Peyer's patch (tissue), 4 donors: ENCODE data around the gene KCTD10. TPM values are rescaled to one million over a fixed set of nuclear protein-coding genes. Genes with fewer than 3 reads are reported as not detected.
"Not testable (repeated sequence)": the region's sequence is repeated elsewhere in the genome, so short reads cannot be mapped to it uniquely, and the experiment has no call there.

Experiments used
- DNase-seq, 3 donors: peaks; one replicate each; pipeline ENCODE4 v3.0.0-alpha.2; 2017 to 2019
- H3K27ac ChIP-seq, 4 donors: fragments of 200-600 bp; sonication (generic); one replicate each; pipeline ENCODE4 v1.5.1; 2016 to 2019
- H3K27me3 ChIP-seq, 2 donors: fragments of 200-600 bp; sonication (generic); one replicate each; pipeline ENCODE4 v1.5.1; 2019
- H3K36me3 ChIP-seq, 3 donors: fragments of 200-600 bp; sonication (generic); one replicate each; pipeline ENCODE4 v1.5.1; 2016 to 2019
- H3K4me1 ChIP-seq, 4 donors: fragments of 200-600 bp; sonication (generic); one replicate each; pipeline ENCODE4 v1.5.1; 2016 to 2019
- H3K4me3 ChIP-seq, 4 donors: fragments of 200-600 bp; sonication (generic); 1 replicate in 3 of 4; 2 replicates in 1 of 4; pipeline ENCODE4 v1.5.1; 2016 to 2019; ENCODE audit warnings: mild to moderate bottlenecking in 1 of 4
- H3K9me3 ChIP-seq, 4 donors: fragments of 200-600 bp; sonication (generic); one replicate each; pipeline ENCODE4 v1.5.1; 2016 to 2019; ENCODE audit warnings: mild to moderate bottlenecking in 1 of 4
- POLR2A ChIP-seq, 2 donors: fragments of 450-650 bp; IDR thresholded peaks; one replicate each; pipeline ENCODE4 v1.5.1; 2017; ENCODE audit warnings: antibody characterized with exemption in 2 of 2, mild to moderate bottlenecking in 2 of 2, moderate library complexity in 2 of 2
- total RNA-seq, 4 donors: library from RNA; depleted of rRNA; stranded (reverse); fragments of >200 nt; gene quantifications; one replicate each; pipeline ENCODE4 v1.1.0, GENCODE V29; 2016
- TF ChIP-seq, protein P1 (sequence below), 6 experiments: fragments of 450-650 bp in 4 of 6; fragments of 200-600 bp in 2 of 6; sonication (generic) in 1 of 6; IDR thresholded peaks; one replicate each; pipeline ENCODE4 v1.5.1; 2017 to 2019; ENCODE audit warnings: antibody characterized with exemption in 6 of 6, mild to moderate bottlenecking in 3 of 6, moderate library complexity in 1 of 6

KCTD10 gene
- total RNA-seq, 4 donors from 2014 or later: 18.4 to 53.6 (median 28.8) TPM

DNA sequence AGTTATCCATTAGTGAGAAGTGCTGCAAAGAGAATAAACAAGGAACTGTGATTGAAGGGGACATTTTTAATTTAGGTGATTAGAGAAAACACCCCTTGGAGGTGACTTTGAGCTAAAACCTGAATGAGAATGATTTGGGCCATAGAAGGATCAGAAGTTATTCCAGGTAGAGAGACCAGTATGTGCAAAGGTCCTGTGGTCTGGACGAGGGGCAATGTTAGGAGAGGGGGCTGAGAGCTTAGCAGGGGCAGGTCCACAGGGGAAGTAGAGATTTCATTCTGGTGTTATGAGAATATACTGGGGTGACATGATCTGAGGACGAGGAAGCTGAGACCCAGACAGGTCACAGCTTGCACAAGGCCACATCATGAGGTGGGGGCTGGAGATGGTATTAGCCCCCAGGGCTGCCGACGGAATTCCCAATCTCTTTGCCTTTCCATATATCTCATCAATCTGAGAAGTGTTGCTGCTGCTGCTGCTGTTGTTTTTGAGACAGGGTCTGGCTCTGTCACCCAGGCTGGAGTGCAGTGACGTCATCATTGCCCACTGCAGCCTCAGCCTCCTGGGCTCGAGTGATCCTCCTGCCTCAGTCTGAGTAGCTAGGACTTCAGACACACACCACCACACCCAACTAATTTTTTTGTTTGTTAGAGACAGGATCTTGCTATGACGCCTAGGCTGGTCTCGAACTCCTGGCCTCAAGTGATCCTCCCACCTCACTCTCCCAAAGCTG, 55.6 kb downstream of the KCTD10 start:
- Histone ChIP-seq H3K4me1 (no peaks in the 10 kb centered on the region), H3K36me3 (no peaks in the 10 kb centered on the region), H3K9me3 (no peaks in the 10 kb centered on the region), H3K27ac (no peak overlapping the region), H3K4me3 (no peak overlapping the region), H3K27me3 (no peaks in the 10 kb centered on the region)
- TF ChIP-seq POLR2A (IDR thresholded peaks at IDR 0.05): no peak
- TF ChIP-seq, protein P1, sequence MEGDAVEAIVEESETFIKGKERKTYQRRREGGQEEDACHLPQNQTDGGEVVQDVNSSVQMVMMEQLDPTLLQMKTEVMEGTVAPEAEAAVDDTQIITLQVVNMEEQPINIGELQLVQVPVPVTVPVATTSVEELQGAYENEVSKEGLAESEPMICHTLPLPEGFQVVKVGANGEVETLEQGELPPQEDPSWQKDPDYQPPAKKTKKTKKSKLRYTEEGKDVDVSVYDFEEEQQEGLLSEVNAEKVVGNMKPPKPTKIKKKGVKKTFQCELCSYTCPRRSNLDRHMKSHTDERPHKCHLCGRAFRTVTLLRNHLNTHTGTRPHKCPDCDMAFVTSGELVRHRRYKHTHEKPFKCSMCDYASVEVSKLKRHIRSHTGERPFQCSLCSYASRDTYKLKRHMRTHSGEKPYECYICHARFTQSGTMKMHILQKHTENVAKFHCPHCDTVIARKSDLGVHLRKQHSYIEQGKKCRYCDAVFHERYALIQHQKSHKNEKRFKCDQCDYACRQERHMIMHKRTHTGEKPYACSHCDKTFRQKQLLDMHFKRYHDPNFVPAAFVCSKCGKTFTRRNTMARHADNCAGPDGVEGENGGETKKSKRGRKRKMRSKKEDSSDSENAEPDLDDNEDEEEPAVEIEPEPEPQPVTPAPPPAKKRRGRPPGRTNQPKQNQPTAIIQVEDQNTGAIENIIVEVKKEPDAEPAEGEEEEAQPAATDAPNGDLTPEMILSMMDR (IDR thresholded peaks at IDR 0.05): no peak
- no peak for DNase-seq

DNA sequence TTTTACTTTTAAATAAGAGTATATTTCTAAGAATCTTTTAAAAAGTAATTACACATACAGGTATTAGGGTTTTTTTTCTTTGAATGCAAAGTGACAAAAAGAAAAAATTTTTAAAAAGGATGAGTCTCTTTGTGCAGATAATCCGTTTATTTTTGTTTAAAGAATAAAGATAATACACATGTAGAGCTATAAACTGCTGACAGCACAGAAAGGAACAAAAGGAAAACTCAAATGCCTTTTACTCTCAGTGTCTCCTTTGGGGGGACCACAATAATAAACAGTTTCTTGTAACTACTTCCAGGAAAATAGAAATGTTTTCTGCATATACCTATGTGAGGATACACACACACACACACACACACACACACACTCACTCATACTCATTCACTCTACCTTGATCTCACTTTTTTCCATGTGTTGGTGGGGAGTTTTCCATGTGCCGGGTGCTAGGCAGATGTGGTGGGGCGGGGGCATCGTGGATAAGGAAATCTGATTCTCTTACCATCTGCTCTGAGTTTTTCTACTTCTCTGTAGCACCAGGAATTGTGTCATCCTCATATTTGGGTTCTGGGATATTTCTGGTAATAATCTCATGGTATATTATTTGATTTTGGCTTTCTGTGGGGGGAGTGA, 58.1 kb downstream of the KCTD10 start:
- Histone ChIP-seq H3K27me3 (no peaks in the 10 kb centered on the region), H3K4me1 (no peaks in the 10 kb centered on the region), H3K27ac (no peak overlapping the region), H3K4me3 (no peak overlapping the region), H3K9me3 (no peaks in the 10 kb centered on the region), H3K36me3 (no peaks in the 10 kb centered on the region)
- TF ChIP-seq, protein P1 (IDR thresholded peaks at IDR 0.05): no peak
- no peak for DNase-seq

DNA sequence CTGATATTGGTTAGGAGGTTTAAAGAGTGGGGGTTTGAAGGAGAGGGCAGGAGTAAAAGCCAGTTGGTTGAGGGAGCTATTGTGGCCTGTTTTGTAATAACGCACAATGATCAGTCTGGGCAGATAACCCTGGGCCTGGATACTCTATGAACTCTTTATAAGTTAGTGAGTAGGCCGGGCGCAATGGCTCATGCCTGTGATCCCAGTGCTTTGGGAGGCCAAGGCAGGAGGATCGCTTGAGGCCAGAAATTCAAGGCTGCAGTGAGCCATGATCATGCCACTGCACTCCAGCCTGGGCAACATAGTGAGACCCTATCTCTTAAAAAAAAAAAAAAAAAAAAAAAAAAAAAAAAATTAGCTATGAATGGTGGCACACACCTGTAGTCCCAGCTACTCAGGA, 71.0 kb downstream of the KCTD10 start:
- H3K27me3 ChIP-seq: not testable (repeated sequence)

DNA sequence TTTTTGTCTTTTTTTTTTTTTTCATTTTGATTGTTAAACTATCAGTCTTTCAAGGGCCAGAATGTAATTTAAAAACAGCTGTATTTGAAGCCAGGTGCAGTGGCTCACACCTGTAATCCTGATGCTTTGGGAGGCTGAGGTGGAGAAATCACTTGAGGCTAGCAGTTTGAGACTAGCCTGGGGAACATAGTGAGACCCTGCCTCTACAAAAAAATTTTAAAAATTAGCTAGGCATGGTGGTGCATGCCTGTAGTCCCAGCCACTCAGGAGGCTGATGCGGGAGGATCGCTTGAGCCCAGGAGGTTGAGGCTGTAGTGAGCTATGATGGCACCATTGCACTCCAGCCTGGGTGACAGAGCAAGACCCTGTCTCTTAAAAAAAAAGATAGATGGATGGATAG, 72.3 kb downstream of the KCTD10 start:
- H3K4me1 ChIP-seq, H3K27me3 ChIP-seq, DNase-seq, H3K27ac ChIP-seq, H3K9me3 ChIP-seq, H3K36me3 ChIP-seq, H3K4me3 ChIP-seq: not testable (repeated sequence)

More for the DNA sequence above, 71.0 kb downstream of the KCTD10 start:
- H3K9me3 ChIP-seq, H3K4me1 ChIP-seq, H3K27ac ChIP-seq, H3K36me3 ChIP-seq, H3K4me3 ChIP-seq: not testable (repeated sequence)
- peak in 1 of 3 donors; percentile 15 for DNase-seq

Other genes starting within 250 kb of the KCTD10 start
- not detected for gene FOXN4, start 168.0 kb downstream of the KCTD10 start, total RNA-seq
- gene MYO1H, start 129.4 kb downstream of the KCTD10 start, total RNA-seq: not detected
- 10 to 100 TPM; 43.8 to 77.0 (median 57.3) TPM for gene UBE3B, start 334 bp upstream of the KCTD10 start, total RNA-seq
- gene MMAB, start 96.2 kb upstream of the KCTD10 start, total RNA-seq: 10 to 100 TPM; 30.8 to 41.4 (median 32.1) TPM
- gene MVK, start 96.5 kb upstream of the KCTD10 start, total RNA-seq: 10 to 100 TPM in 3 of 4 donors, 1 to 10 TPM in 1; 3.3 to 66.7 (median 41.6) TPM
- gene FAM222A, start 236.5 kb upstream of the KCTD10 start, total RNA-seq: 10 to 100 TPM in 1 of 4 donors, 1 to 10 TPM in 3; 3.9 to 26.1 (median 7.0) TPM